ENCODE measurements around the gene TTC33. TPM values are rescaled to one million over a fixed set of nuclear protein-coding genes. Genes with fewer than 3 reads are reported as not detected.

TTC33 gene
- total RNA-seq, 1 experiment from 2014 or later, result 30.2 TPM

GRCh38 chr5:40674661-40675235, 81.0 kb downstream of the TTC33 start:
- TF ChIP-seq CTCF (conservative IDR thresholded peaks at IDR 0.05) (no peak), EZH2 (IDR thresholded peaks at IDR 0.05; ENCODE audit: low read depth) (no peak)

GRCh38 chr5:40672425-40672824, 83.3 kb downstream of the TTC33 start:
- no peaks in the 10 kb centered on the region for H3K36me3 ChIP-seq (ENCODE audit: low read depth)
- H3K4me3 ChIP-seq, result no peak overlapping the region
- peaks cover 13% of the 10 kb centered on the region for H3K4me1 ChIP-seq (replicated peaks; ENCODE audit: insufficient read depth)
- H3K79me2 ChIP-seq (ENCODE audit: low read depth), result no peaks in the 10 kb centered on the region
- H3K9me3 ChIP-seq (ENCODE audit: insufficient read depth, low read depth), result no peaks in the 10 kb centered on the region
- ChIA-PET CTCF (interaction anchor here (0.6 kb wide), 1 partner anchor 232 kb away, joined by 3 read pairs; no protein-coding TSS in a partner anchor), POLR2A (ENCODE audit: unreplicated experiment) (interaction anchor here (0.6 kb wide), 1 partner anchor 171 kb away, joined by 3 read pairs; no protein-coding TSS in a partner anchor)
- no peaks in the 10 kb centered on the region for H3K27me3 ChIP-seq (ENCODE audit: insufficient read depth, low read depth)
- H3K4me2 ChIP-seq, result no peak overlapping the region
- H3F3A ChIP-seq (ENCODE audit: insufficient read depth, low read depth), result no peaks in the 10 kb centered on the region
- no TSS peak for BruUV-seq (replicated peaks)
- no peaks in the 10 kb centered on the region for H4K20me1 ChIP-seq (ENCODE audit: insufficient read depth)
- H3K9me2 ChIP-seq (ENCODE audit: insufficient read depth), result no peaks in the 10 kb centered on the region
- no peak for TF ChIP-seq EZH2 (IDR thresholded peaks at IDR 0.05; ENCODE audit: low read depth)
- TF ChIP-seq CTCF (conservative IDR thresholded peaks at IDR 0.05), result no peak
- no peak overlapping the region for H2AFZ ChIP-seq
- no peak overlapping the region for H3K27ac ChIP-seq
- DNase-seq, result no peak
- intact Hi-C loops (cut with micrococcal nuclease; ENCODE audit: unreplicated experiment), result no loop called here

More at GRCh38 chr5:40674661-40675235, 81.0 kb downstream of the TTC33 start:
- Histone ChIP-seq H3K9me3 (ENCODE audit: insufficient read depth, low read depth) (no peaks in the 10 kb centered on the region), H3K9me2 (ENCODE audit: insufficient read depth) (no peaks in the 10 kb centered on the region), H3K4me2 (no peak overlapping the region), H3K79me2 (ENCODE audit: low read depth) (no peaks in the 10 kb centered on the region), H3K36me3 (ENCODE audit: low read depth) (no peaks in the 10 kb centered on the region), H3F3A (ENCODE audit: insufficient read depth, low read depth) (peaks cover 15% of the 10 kb centered on the region), H4K20me1 (ENCODE audit: insufficient read depth) (no peaks in the 10 kb centered on the region), H2AFZ (no peak overlapping the region), H3K27me3 (ENCODE audit: insufficient read depth, low read depth) (no peaks in the 10 kb centered on the region), H3K4me3 (no peak overlapping the region), H3K27ac (no peak overlapping the region), H3K4me1 (replicated peaks; ENCODE audit: insufficient read depth) (peaks cover 23% of the 10 kb centered on the region)
- DNase-seq, result no peak
- CTCF ChIA-PET, result no interaction called here
- intact Hi-C loops (cut with micrococcal nuclease; ENCODE audit: unreplicated experiment), result loop anchor here (5.0 kb wide), 3 partner anchors 32 to 917 kb away; no protein-coding TSS in a partner anchor
- no TSS peak for BruUV-seq (replicated peaks)
- POLR2A ChIA-PET (ENCODE audit: unreplicated experiment), result interaction anchor here (0.6 kb wide), 1 partner anchor 150 kb away, joined by 3 read pairs; no protein-coding TSS in a partner anchor

- TF ChIP-seq EZH2 (IDR thresholded peaks at IDR 0.05; ENCODE audit: low read depth) (no peak), CTCF (conservative IDR thresholded peaks at IDR 0.05) (no peak)
- no peaks in the 10 kb centered on the region for H3K79me2 ChIP-seq (ENCODE audit: low read depth)
- no peaks in the 10 kb centered on the region for H3K9me3 ChIP-seq (ENCODE audit: insufficient read depth, low read depth)
- intact Hi-C loops (cut with micrococcal nuclease; ENCODE audit: unreplicated experiment), result no loop called here
- no peaks in the 10 kb centered on the region for H3K36me3 ChIP-seq (ENCODE audit: low read depth)
- H3K4me3 ChIP-seq, result no peak overlapping the region
- no peaks in the 10 kb centered on the region for H3K9me2 ChIP-seq (ENCODE audit: insufficient read depth)
- no peaks in the 10 kb centered on the region for H4K20me1 ChIP-seq (ENCODE audit: insufficient read depth)
- H3K27ac ChIP-seq, result no peak overlapping the region
- no peak overlapping the region for H3K4me2 ChIP-seq
- ChIA-PET CTCF (interaction anchor here (0.6 kb wide), 1 partner anchor 721 kb away, joined by 3 read pairs; no protein-coding TSS in a partner anchor), POLR2A (ENCODE audit: unreplicated experiment) (no interaction called here)
- H3F3A ChIP-seq (ENCODE audit: insufficient read depth, low read depth), result no peaks in the 10 kb centered on the region
- no peak for DNase-seq
- H2AFZ ChIP-seq, result no peak overlapping the region
- H3K27me3 ChIP-seq (ENCODE audit: insufficient read depth, low read depth), result no peaks in the 10 kb centered on the region
- peaks cover 8% of the 10 kb centered on the region; the same call in 1 of the 2 replicates for H3K4me1 ChIP-seq (replicated peaks; ENCODE audit: insufficient read depth)
- no TSS peak for BruUV-seq (replicated peaks)
Measured at GRCh38 chr5:40669606-40670390, 86.0 kb downstream of the TTC33 start.
